ENCODE results near the gene SEPTIN1.

DNA sequence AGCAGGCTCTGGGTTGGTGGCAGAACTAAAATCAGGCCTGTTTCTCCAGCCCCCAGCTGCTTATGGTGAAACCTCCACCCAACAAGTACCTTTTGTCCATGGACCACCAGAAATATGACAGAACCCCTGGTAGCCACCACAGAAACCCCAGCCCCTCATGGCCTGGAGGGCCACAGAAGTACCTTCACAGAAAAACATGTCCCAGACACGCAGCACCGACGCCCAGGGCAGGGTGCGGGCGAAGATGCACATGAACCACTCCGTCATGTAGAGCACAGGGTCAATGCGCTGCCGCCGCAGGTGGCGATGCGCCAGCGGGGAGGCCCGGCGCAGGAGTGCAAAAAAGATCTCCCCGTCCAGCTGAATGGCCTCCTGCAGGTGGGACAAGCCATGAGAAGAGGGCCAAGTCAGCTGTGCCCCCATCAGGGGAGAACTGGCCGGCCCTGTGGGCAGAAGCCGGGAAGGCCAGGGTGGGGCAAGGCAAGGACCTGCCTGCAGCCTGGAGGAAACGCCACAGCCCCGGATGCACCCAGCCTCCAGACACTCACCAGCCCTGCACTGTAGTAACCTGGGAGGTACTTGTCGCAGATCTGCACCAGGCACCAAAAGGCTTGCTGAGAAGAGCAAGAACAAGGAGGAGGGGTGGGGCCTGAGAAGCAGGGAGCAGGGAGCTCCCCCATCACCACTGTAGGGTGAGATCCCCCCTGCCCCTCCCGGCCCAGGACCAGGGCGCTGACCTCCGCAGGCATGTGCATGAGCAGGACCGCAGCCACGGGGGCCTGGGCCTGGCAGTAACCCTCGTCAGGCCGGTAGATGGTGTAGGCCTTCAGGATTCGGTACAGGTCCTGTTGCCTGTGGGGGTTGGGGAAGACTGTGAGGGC, 23.1 kb downstream of the SEPTIN1 start:
- TF ChIP-seq POLR2AphosphoS5 (IDR thresholded peaks at IDR 0.05; ENCODE audit: low read depth, low read length), result no peak
- no peak for TF ChIP-seq POLR2A (IDR thresholded peaks at IDR 0.05; ENCODE audit: low read depth, low read length)
- no peak for TF ChIP-seq TAF1 (IDR thresholded peaks at IDR 0.05; ENCODE audit: low read depth, low read length)

All from GM12891 (cell line).